H1 (cell line): ENCODE data around the gene COL28A1. TPM values are rescaled to one million over a fixed set of nuclear protein-coding genes. Genes with fewer than 3 reads are reported as not detected.

Source experiments
- ASH2L ChIP-seq: fragments of 200-600, 300-600 bp; sonication (generic); IDR thresholded peaks from one replicate; pipeline ENCODE4 v1.7.1; 2017; ENCODE audit warnings: low read length
- CEBPB ChIP-seq: IDR thresholded peaks from 2 replicates; pipeline ENCODE4 v1.6.1; 2012; ENCODE audit warnings: low read depth, low read length
- EZH2 ChIP-seq: fragments of 200-600 bp; sonication (generic); IDR thresholded peaks from 2 replicates; pipeline ENCODE4 v1.7.1; 2012; ENCODE audit warnings: low read depth, mild to moderate bottlenecking, moderate library complexity, low read length, inconsistent platforms; ENCODE audit not compliant: severe bottlenecking
- HDAC2 ChIP-seq, 2 experiments: fragments of 300-600 bp in 1 of 2; sonication (generic) in 1 of 2; IDR thresholded peaks; 2 replicates each; pipeline ENCODE4 v1.6.1; 2011 to 2012; ENCODE audit warnings: low read depth in 2 of 2, low read length in 2 of 2, mild to moderate bottlenecking in 2 of 2, moderate library complexity in 2 of 2, borderline replicate concordance in 1 of 2, inconsistent platforms in 1 of 2
- POLR2A ChIP-seq, 2 experiments: IDR thresholded peaks; 1 replicate in 1 of 2; 2 replicates in 1 of 2; pipeline ENCODE4 v1.6.1; 2011; ENCODE audit warnings: low read depth in 2 of 2, low read length in 2 of 2, mild to moderate bottlenecking in 2 of 2; ENCODE audit errors: control extremely low read depth in 1 of 2
- SIN3A ChIP-seq, 2 experiments: IDR thresholded peaks in 1 of 2; conservative IDR thresholded peaks in 1 of 2; 2 replicates each; pipeline ENCODE4 v1.6.1; 2011 to 2012; ENCODE audit warnings: low read length in 2 of 2, improper control_type of control experiment in 1 of 2, low read depth in 1 of 2, mild to moderate bottlenecking in 1 of 2
- SP4 ChIP-seq: IDR thresholded peaks from 2 replicates; pipeline ENCODE4 v1.6.1; 2012; ENCODE audit warnings: low read length, inconsistent platforms
- TAF7 ChIP-seq: optimal IDR thresholded peaks from 2 replicates; pipeline ENCODE3; 2011; ENCODE audit warnings: low read depth, mild to moderate bottlenecking, inconsistent platforms, low read length, moderate library complexity, borderline replicate concordance
- polyA plus RNA-seq, 7 experiments: library from polyadenylated mRNA; depleted of rRNA in 3 of 7; stranded (reverse) in 5 of 7; unstranded in 2 of 7; fragments of >200 nt in 5 of 7; fragments of 200-250 nt in 2 of 7; gene quantifications; 1 replicate in 5 of 7; 2 replicates in 1 of 7; 4 replicates in 1 of 7; pipeline versions ENCODE4 v1.2.1 to v1.2.3, GENCODE V29; 2011 to 2013; ENCODE audit warnings: missing spikeins in 2 of 7, mixed read lengths in 2 of 7
- total RNA-seq: library from RNA; stranded (reverse); fragmentation: NEBNext Ultra II Directional; extraction: Animal tissue kit (Norgen Biotek cat#: 25700); gene quantifications from 2 replicates; pipeline ENCODE4 v1.2.1, GENCODE V29; 2021
- TF ChIP-seq, protein P1 (sequence below): fragments of 300-600 bp; sonication (generic); IDR thresholded peaks from 2 replicates; pipeline ENCODE4 v1.7.1; 2012; ENCODE audit warnings: low read length, moderate library complexity, mild to moderate bottlenecking, inconsistent platforms; ENCODE audit not compliant: insufficient replicate concordance
- TF ChIP-seq, protein P2 (sequence below): IDR thresholded peaks from 2 replicates; pipeline ENCODE4 v1.6.1; 2011; ENCODE audit warnings: low read depth, mild to moderate bottlenecking, low read length; ENCODE audit not compliant: insufficient read depth

The COL28A1 gene
- total and polyA plus RNA-seq, 2 of the 8 experiments (the other 6 are each of a cell fraction or from before 2014, with no cell fraction given): 0.22 to 0.38 TPM

DNA sequence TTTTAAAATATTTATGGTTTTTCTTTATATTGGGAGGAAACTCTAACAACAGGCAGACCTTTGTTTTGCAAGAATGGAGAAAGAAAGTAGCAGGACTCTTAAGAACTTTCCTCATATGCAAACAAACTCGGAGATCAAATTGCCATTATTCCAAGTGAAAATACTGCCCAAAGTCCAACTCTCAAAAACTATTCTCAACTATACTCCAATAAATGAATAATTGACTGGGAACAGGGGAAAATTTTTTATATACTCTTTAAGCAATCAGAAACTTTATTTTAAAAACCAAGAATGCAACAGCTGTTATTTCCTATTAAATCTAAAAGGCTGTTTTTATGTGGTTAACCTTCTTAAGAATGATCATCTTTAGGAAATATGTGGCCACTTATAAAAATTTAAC, 101.9 kb downstream of the COL28A1 start (continued):
- TF ChIP-seq SP4: no peak
- no peak for TF ChIP-seq HDAC2 (IDR thresholded peaks at IDR 0.05; ENCODE audit: borderline replicate concordance in 1 of 2, low read depth in 2 of 2, low read length in 2 of 2)
- TF ChIP-seq, protein P1, sequence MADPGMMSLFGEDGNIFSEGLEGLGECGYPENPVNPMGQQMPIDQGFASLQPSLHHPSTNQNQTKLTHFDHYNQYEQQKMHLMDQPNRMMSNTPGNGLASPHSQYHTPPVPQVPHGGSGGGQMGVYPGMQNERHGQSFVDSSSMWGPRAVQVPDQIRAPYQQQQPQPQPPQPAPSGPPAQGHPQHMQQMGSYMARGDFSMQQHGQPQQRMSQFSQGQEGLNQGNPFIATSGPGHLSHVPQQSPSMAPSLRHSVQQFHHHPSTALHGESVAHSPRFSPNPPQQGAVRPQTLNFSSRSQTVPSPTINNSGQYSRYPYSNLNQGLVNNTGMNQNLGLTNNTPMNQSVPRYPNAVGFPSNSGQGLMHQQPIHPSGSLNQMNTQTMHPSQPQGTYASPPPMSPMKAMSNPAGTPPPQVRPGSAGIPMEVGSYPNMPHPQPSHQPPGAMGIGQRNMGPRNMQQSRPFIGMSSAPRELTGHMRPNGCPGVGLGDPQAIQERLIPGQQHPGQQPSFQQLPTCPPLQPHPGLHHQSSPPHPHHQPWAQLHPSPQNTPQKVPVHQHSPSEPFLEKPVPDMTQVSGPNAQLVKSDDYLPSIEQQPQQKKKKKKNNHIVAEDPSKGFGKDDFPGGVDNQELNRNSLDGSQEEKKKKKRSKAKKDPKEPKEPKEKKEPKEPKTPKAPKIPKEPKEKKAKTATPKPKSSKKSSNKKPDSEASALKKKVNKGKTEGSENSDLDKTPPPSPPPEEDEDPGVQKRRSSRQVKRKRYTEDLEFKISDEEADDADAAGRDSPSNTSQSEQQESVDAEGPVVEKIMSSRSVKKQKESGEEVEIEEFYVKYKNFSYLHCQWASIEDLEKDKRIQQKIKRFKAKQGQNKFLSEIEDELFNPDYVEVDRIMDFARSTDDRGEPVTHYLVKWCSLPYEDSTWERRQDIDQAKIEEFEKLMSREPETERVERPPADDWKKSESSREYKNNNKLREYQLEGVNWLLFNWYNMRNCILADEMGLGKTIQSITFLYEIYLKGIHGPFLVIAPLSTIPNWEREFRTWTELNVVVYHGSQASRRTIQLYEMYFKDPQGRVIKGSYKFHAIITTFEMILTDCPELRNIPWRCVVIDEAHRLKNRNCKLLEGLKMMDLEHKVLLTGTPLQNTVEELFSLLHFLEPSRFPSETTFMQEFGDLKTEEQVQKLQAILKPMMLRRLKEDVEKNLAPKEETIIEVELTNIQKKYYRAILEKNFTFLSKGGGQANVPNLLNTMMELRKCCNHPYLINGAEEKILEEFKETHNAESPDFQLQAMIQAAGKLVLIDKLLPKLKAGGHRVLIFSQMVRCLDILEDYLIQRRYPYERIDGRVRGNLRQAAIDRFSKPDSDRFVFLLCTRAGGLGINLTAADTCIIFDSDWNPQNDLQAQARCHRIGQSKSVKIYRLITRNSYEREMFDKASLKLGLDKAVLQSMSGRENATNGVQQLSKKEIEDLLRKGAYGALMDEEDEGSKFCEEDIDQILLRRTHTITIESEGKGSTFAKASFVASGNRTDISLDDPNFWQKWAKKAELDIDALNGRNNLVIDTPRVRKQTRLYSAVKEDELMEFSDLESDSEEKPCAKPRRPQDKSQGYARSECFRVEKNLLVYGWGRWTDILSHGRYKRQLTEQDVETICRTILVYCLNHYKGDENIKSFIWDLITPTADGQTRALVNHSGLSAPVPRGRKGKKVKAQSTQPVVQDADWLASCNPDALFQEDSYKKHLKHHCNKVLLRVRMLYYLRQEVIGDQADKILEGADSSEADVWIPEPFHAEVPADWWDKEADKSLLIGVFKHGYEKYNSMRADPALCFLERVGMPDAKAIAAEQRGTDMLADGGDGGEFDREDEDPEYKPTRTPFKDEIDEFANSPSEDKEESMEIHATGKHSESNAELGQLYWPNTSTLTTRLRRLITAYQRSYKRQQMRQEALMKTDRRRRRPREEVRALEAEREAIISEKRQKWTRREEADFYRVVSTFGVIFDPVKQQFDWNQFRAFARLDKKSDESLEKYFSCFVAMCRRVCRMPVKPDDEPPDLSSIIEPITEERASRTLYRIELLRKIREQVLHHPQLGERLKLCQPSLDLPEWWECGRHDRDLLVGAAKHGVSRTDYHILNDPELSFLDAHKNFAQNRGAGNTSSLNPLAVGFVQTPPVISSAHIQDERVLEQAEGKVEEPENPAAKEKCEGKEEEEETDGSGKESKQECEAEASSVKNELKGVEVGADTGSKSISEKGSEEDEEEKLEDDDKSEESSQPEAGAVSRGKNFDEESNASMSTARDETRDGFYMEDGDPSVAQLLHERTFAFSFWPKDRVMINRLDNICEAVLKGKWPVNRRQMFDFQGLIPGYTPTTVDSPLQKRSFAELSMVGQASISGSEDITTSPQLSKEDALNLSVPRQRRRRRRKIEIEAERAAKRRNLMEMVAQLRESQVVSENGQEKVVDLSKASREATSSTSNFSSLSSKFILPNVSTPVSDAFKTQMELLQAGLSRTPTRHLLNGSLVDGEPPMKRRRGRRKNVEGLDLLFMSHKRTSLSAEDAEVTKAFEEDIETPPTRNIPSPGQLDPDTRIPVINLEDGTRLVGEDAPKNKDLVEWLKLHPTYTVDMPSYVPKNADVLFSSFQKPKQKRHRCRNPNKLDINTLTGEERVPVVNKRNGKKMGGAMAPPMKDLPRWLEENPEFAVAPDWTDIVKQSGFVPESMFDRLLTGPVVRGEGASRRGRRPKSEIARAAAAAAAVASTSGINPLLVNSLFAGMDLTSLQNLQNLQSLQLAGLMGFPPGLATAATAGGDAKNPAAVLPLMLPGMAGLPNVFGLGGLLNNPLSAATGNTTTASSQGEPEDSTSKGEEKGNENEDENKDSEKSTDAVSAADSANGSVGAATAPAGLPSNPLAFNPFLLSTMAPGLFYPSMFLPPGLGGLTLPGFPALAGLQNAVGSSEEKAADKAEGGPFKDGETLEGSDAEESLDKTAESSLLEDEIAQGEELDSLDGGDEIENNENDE: no peak
- no peak for TF ChIP-seq CEBPB
- TF ChIP-seq POLR2A (IDR thresholded peaks at IDR 0.05; ENCODE audit: control extremely low read depth in 1 of 2, low read depth in 2 of 2, low read length in 2 of 2): no peak
- TF ChIP-seq EZH2: no peak
- no peak for TF ChIP-seq TAF7
- no peak for TF ChIP-seq ASH2L
- TF ChIP-seq, protein P2, sequence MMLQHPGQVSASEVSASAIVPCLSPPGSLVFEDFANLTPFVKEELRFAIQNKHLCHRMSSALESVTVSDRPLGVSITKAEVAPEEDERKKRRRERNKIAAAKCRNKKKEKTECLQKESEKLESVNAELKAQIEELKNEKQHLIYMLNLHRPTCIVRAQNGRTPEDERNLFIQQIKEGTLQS: no peak
- TF ChIP-seq SIN3A (conservative IDR thresholded peaks at IDR 0.05 in 1 of 2, IDR thresholded peaks at IDR 0.05 in 1 of 2; ENCODE audit: low read depth in 1 of 2, low read length in 2 of 2): no peak
